ENCODE data around the gene GTF3C2.

GRCh38 chr2:27356056-27356381 is 545 bp downstream of the GTF3C2 start:
- no peak for TF ChIP-seq CTCF (IDR thresholded peaks at IDR 0.05)
- no peak for TF ChIP-seq POLR2A (IDR thresholded peaks at IDR 0.05)
- no peak for TF ChIP-seq EP300 (IDR thresholded peaks at IDR 0.05; ENCODE audit: low read depth)

Data from transverse colon (tissue), 3 donors.